Measurements from ENCODE around the gene ATP11A.

The ATP11A gene

DNA sequence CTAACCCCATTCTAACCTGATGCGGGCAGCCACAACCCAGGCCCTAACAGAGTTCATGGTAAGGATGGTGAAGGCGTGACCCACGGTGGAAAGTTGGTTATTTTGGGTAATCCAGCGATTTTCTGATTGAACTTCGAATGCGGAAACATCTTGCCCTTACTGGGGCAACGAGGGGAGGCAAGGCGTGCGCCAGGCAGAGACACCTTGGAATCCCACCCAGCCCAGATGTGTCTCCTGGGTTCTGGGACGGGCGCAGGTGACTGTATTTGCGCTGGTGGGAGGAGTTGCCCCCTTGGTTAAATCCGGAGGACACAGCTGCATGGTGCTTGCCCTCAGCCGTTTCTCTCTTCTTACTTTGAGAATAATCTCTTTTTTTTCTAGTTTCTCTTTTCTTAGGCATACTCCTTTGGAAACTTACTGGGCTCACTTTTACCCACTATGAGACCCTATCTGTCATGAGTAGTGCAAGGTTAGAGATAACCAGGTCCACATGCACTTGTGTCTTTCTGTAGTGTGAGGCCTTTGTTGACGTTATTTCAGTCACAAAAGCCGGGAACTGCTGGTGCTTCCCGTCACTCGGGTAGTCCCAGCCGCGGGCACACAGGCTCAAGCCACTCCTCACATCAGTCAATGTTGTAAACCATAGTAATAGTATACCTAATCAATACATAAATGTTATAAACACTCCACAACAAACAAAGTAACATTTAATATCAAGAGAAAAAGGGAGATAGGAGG, 81.5 kb downstream of the ATP11A start:
- Histone ChIP-seq H3K27me3 (ENCODE audit: insufficient read depth, poor library complexity, severe bottlenecking) (no peaks in the 10 kb centered on the region), H3K4me3 (ENCODE audit: severe bottlenecking) (no peak overlapping the region), H3K27ac (ENCODE audit: poor library complexity, severe bottlenecking) (no peak overlapping the region), H3K9me3 (ENCODE audit: severe bottlenecking) (no peaks in the 10 kb centered on the region), H3K4me1 (ENCODE audit: insufficient read depth, poor library complexity, severe bottlenecking) (no peaks in the 10 kb centered on the region), H3K36me3 (ENCODE audit: low read depth) (no peaks in the 10 kb centered on the region)
- TF ChIP-seq, protein P1, sequence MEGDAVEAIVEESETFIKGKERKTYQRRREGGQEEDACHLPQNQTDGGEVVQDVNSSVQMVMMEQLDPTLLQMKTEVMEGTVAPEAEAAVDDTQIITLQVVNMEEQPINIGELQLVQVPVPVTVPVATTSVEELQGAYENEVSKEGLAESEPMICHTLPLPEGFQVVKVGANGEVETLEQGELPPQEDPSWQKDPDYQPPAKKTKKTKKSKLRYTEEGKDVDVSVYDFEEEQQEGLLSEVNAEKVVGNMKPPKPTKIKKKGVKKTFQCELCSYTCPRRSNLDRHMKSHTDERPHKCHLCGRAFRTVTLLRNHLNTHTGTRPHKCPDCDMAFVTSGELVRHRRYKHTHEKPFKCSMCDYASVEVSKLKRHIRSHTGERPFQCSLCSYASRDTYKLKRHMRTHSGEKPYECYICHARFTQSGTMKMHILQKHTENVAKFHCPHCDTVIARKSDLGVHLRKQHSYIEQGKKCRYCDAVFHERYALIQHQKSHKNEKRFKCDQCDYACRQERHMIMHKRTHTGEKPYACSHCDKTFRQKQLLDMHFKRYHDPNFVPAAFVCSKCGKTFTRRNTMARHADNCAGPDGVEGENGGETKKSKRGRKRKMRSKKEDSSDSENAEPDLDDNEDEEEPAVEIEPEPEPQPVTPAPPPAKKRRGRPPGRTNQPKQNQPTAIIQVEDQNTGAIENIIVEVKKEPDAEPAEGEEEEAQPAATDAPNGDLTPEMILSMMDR (IDR thresholded peaks at IDR 0.05; ENCODE audit: poor library complexity, severe bottlenecking): no peak
- DNase-seq (ENCODE audit: low spot score) (no peak), ATAC-seq (ENCODE audit: low read depth) (no peak)

DNA sequence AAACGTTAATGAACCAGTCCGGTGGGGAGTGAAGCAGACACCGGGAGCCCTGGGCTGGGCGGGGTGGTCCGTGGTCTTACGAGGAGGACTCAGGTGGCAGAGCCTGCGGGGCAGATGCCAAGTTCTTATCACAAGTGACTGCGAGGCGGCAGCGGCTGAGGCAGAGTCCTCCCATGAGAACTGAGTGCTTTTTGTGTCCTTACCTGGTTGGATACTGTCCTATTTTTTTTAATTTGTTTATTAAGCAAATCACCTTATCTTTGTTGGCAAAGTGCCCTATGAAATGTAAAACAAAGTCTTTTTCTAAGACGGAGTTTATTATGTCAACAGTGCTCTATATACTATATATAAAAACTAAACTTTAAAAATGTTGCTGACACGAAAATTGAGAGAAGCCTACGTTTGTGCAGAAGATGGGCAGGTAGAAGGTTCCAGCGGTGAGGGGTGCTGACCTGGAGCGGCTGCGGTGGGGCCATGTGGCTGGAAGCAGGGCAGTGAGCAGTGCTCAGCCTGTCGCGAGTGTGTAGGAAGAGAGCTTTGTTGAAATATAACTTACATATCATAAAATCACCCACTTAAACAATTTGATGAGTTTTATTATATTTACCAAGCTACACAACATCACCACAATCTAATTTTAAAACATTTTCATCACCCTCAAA, 82.2 kb downstream of the ATP11A start:
- H3K27ac ChIP-seq (ENCODE audit: poor library complexity, severe bottlenecking): no peak overlapping the region
- DNase-seq (ENCODE audit: low spot score) (no peak), ATAC-seq (ENCODE audit: low read depth) (no peak)
- TF ChIP-seq, protein P1 (IDR thresholded peaks at IDR 0.05; ENCODE audit: poor library complexity, severe bottlenecking): no peak
- H3K4me1 ChIP-seq (ENCODE audit: insufficient read depth, poor library complexity, severe bottlenecking): no peaks in the 10 kb centered on the region
- no peaks in the 10 kb centered on the region for H3K36me3 ChIP-seq (ENCODE audit: low read depth)
- no peaks in the 10 kb centered on the region for H3K9me3 ChIP-seq (ENCODE audit: severe bottlenecking)
- H3K27me3 ChIP-seq (ENCODE audit: insufficient read depth, poor library complexity, severe bottlenecking): no peaks in the 10 kb centered on the region
- H3K4me3 ChIP-seq (ENCODE audit: severe bottlenecking): no peak overlapping the region

DNA sequence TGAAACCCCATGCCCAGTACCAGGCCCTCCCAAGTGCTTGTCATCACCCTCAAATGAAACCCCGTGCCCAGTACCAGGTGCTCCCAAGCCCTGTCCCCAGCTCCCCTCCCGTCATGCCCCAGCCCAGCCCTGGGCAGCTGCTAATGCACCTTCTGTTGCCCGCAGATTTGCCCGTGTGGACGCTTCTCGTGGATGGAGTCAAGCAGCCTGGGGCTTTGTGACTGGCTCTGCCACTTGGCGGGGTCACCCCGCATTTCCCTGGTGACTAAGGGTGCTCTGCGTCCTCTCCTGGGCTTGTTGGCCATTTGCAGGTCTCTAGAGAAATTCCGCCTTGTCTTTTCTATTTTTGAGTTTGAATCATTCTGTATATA, 82.7 kb downstream of the ATP11A start:
- Histone ChIP-seq H3K27ac (ENCODE audit: poor library complexity, severe bottlenecking) (no peak overlapping the region), H3K4me3 (ENCODE audit: severe bottlenecking) (no peak overlapping the region), H3K36me3 (ENCODE audit: low read depth) (no peaks in the 10 kb centered on the region), H3K27me3 (ENCODE audit: insufficient read depth, poor library complexity, severe bottlenecking) (no peaks in the 10 kb centered on the region), H3K4me1 (ENCODE audit: insufficient read depth, poor library complexity, severe bottlenecking) (no peaks in the 10 kb centered on the region), H3K9me3 (ENCODE audit: severe bottlenecking) (no peaks in the 10 kb centered on the region)
- DNase-seq (ENCODE audit: low spot score): no peak
- ATAC-seq (ENCODE audit: low read depth): no peak
- TF ChIP-seq, protein P1 (IDR thresholded peaks at IDR 0.05; ENCODE audit: poor library complexity, severe bottlenecking): no peak

DNA sequence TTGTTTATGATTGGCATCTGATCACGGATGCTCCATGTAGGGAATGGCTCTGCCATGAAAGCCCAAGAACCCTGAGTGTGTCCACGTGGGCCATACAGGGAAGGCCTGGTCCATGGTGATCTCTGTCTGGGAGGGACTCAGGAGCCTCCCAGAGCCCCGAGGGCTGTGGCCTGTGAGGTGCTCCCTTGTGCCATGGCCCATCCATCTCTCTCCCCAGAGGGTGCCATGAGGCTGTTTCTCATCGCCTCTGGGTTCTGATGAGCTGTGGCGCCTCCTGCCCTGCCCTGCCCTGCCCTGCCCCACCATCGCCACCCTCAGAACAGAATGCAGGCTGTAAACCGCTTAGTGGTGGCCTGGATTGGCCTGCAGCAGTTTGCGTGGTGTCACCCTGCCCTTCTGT, 83.1 kb downstream of the ATP11A start:
- Histone ChIP-seq H3K9me3 (ENCODE audit: severe bottlenecking) (no peaks in the 10 kb centered on the region), H3K4me3 (ENCODE audit: severe bottlenecking) (no peak overlapping the region), H3K4me1 (ENCODE audit: insufficient read depth, poor library complexity, severe bottlenecking) (no peaks in the 10 kb centered on the region), H3K27ac (ENCODE audit: poor library complexity, severe bottlenecking) (no peak overlapping the region), H3K27me3 (ENCODE audit: insufficient read depth, poor library complexity, severe bottlenecking) (no peaks in the 10 kb centered on the region), H3K36me3 (ENCODE audit: low read depth) (no peaks in the 10 kb centered on the region)
- no peak for DNase-seq (ENCODE audit: low spot score)
- TF ChIP-seq, protein P1 (IDR thresholded peaks at IDR 0.05; ENCODE audit: poor library complexity, severe bottlenecking): no peak
- no peak for ATAC-seq (ENCODE audit: low read depth)

Data from RWPE2 (cell line).